Kidney capillary endothelial cell (primary cell): ENCODE data around the gene RORC.

ENCODE experiments used
- DNase-seq: peaks from one replicate; pipeline ENCODE4 v3.0.0-alpha.2; 2018; ENCODE audit warnings: low spot score

RORC gene

GRCh38 chr1:151825751-151826660, 5.6 kb downstream of the RORC start:
- no peak for DNase-seq

- no peak for DNase-seq
Measured at GRCh38 chr1:151825204-151825603, 6.4 kb downstream of the RORC start.

- DNase-seq: no peak
Measured at GRCh38 chr1:151823175-151823574, 8.4 kb downstream of the RORC start.

GRCh38 chr1:151822404-151822803, 9.2 kb downstream of the RORC start:
- no peak for DNase-seq

GRCh38 chr1:151820940-151821339, 10.7 kb downstream of the RORC start:
- no peak for DNase-seq

GRCh38 chr1:151819976-151820623, 11.5 kb downstream of the RORC start:
- DNase-seq: no peak

- DNase-seq: no peak
Measured at GRCh38 chr1:151819227-151819835, 12.3 kb downstream of the RORC start.

- DNase-seq: no peak
Measured at GRCh38 chr1:151817353-151817730, 14.3 kb downstream of the RORC start.

GRCh38 chr1:151816548-151817352, 14.9 kb downstream of the RORC start:
- DNase-seq: no peak

GRCh38 chr1:151815716-151816327, 15.8 kb downstream of the RORC start:
- DNase-seq: no peak

GRCh38 chr1:151814971-151815545, 16.5 kb downstream of the RORC start:
- no peak for DNase-seq

- DNase-seq: no peak
Measured at GRCh38 chr1:151814426-151814825, 17.2 kb downstream of the RORC start.

GRCh38 chr1:151813271-151813977, 18.2 kb downstream of the RORC start:
- DNase-seq: no peak

- no peak for DNase-seq
Measured at GRCh38 chr1:151811181-151811580, 20.4 kb downstream of the RORC start.

GRCh38 chr1:151809985-151810556, 21.5 kb downstream of the RORC start:
- DNase-seq: no peak

GRCh38 chr1:151809290-151809984, 22.2 kb downstream of the RORC start:
- DNase-seq: no peak

GRCh38 chr1:151807766-151808165, 23.8 kb downstream of the RORC start:
- no peak for DNase-seq

- DNase-seq: no peak
Measured at GRCh38 chr1:151807131-151807530, 24.5 kb downstream of the RORC start.

GRCh38 chr1:151806170-151806569, 25.4 kb downstream of the RORC start:
- no peak for DNase-seq
